ENCODE data around the gene ZNF804B.

GRCh38 chr7:88915615-88916014, 156.1 kb downstream of the ZNF804B start:
- TF ChIP-seq CTCF (IDR thresholded peaks at IDR 0.05; ENCODE audit: insufficient read depth, low read length) (no peak), POLR2AphosphoS5 (IDR thresholded peaks at IDR 0.05; ENCODE audit: low read depth) (no peak)
